ENCODE data around the gene TMEM87A.
"Not testable (repeated sequence)": the region's sequence is repeated elsewhere in the genome, so short reads cannot be mapped to it uniquely, and the experiment has no call there.

The TMEM87A gene

DNA sequence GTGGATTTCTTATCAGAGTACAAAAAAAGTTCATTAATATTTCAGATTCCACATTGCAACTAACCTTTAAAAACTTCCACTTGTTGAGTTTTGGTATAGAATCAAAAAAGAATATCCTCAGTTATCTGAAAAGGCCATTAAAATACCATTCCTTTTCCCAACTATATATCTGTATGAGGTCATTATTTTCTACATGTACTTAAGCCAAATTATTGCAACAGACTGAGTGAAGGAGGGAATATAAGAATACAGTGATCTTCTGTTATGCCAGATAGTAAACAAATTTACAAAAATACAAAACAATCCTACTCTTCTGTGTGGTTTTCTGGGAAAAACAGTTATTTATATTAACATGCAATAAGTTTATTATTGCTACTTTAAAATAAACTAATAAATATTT lies 5.9 kb downstream of the TMEM87A start:
- no peak for DNase-seq

- DNase-seq: no peak
These were observed 8.4 kb downstream of the TMEM87A start for GRCh38 chr15:42264795-42265194.

GRCh38 chr15:42253300-42253699 lies 19.9 kb downstream of the TMEM87A start:
- DNase-seq: no peak

- DNase-seq: no peak
These were observed 32.4 kb downstream of the TMEM87A start for GRCh38 chr15:42240823-42241222.

GRCh38 chr15:42239528-42240182 lies 33.6 kb downstream of the TMEM87A start:
- no peak for DNase-seq

DNA sequence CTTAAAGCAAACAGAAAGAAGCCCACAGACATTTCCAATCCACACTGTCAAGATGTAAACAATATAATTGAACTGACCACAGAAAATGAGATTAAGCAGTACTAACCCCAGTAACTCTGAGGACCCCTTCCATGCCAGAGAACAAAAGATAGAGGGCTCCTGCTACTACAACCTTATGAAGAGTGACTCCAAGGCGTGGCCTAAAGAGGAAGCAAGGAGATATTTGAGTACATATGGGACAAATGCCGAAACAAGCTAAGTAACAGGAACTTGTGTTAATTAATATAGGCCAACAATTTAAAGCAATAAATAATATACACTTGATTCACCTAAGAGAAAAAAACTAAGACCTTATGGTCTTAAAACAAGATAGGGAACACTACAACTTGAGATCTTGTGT lies 40.1 kb downstream of the TMEM87A start:
- no peak for DNase-seq

GRCh38 chr15:42232606-42233005 lies 40.6 kb downstream of the TMEM87A start:
- DNase-seq: no peak

DNA sequence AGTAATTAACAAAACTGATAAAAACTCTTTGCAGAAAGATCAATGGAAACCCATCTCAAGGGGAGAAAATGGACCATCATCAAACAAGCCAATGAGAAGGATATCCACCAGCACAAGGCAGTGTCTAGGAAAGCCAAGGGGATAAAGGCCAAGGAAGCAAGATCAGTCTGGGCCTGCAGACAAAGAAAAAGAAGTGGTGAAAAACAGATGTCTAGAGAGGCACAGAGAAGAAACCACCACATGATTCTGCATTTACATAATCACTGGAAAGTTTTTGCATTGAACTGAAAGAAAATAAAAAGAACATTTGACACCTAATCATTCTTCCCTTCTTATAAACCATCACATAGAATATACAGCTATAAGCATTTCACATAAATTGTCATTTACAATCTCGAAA lies 42.1 kb downstream of the TMEM87A start:
- DNase-seq: no peak

- not testable (repeated sequence) for DNase-seq
These were observed 44.3 kb downstream of the TMEM87A start for GRCh38 chr15:42228981-42229380.

DNA sequence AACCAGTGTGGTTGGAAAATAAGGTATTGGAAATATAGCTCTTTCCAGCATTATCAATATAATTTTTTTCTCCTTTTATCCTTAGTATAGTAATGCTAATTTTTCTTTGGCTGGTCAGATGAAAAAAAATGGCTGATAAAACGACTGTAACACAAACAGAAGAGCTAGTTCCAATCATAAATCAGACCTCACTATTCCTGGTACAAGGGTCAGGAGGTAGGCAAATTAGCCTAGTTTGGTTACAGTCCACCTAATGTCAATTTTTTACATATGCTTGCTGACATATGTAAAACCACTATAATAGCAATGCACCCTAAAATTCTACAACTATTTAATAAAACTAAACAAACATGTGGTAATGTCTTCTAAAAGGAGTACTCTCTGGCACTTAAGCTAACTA lies 45.2 kb downstream of the TMEM87A start:
- no peak for DNase-seq

- DNase-seq: no peak
These were observed 46.6 kb downstream of the TMEM87A start for GRCh38 chr15:42226648-42227047.

GRCh38 chr15:42220216-42220615 lies 53.0 kb downstream of the TMEM87A start:
- DNase-seq: no peak

DNA sequence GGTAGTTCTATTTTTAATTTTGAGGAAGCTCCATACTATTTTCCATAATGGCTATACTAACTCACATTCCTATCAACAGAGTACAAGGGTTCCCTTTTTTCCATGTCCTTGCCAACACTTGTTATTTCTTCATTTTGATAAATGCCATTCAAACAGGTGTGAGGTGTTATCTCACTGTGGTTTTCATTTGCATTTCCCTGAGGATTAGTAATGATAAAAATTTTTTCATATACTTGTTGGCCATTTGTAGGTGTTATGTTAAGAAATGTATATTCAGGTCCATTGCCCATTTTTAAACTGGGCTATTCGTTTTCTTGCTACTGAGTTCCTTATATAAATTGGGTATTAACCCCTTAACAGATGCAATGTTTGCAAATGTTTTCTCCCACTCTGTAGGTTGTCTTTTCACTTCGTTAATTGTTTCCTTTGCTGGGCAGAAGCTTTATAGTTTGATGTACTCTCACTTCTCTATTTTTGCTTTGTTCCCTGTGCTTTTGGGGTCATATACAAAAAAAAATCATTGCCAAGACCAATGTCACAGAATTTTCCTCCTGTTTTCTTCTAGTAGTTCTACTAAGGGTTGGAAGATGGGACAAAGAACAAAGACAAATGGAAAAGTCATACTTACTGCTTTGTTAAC lies 54.2 kb downstream of the TMEM87A start:
- DNase-seq: no peak

DNA sequence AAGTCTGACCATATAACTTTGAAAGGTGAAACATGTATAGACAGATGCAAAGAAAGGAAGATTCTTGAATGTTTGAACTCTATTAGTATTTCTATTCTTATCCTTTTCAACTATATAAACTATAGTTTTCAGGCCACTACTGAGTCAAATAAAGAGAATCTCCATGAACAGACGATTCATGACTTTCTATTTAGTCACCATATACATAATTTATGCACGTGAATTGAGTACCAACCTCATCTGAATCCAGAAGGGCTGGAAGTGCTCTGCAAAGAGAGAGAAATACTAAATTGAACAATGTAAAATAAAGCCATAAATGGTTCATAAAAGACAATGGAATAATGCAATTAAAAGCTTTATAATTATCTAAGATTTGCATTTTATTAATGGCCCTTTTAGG lies 55.7 kb downstream of the TMEM87A start:
- DNase-seq: no peak

GRCh38 chr15:42215913-42216829 lies 57.1 kb downstream of the TMEM87A start:
- DNase-seq: no peak

DNA sequence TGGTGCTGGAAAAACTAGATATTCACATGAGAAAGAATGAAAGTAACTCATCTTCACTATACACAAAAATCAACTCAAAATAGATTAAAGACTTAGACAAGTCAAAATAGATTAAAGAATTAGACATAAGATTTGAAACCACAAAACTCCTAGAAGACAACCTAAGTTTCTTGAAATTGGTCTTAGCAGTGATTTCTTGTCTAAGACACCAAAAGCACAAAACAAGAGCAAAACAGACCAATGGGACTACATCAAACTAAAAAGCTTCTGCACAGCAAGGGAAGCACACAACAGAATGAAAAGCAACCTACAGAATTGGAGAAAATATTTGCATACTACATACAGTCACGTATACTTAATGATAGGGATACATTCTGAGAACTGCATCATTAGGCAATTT lies 58.6 kb downstream of the TMEM87A start:
- no peak for DNase-seq

DNA sequence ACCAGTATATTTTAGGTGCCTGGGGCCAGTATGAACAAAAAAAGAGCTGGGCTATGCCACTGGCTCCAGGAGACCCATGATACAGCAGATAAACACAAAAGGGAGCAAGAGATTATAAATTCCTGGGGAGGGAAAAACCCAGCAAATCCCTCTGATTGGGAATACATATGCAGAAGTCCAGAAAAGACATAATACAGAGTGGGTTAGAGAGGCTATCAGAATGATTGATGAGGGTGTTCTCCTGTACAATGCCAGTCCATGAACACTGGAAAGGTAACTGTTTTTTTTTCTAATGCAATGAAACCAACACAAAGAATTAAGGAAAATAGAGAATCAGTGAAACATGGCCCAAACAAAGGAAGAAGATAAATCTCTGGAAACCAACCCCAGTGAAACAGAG lies 59.7 kb downstream of the TMEM87A start:
- DNase-seq: no peak

- no peak for DNase-seq
These were observed 62.5 kb downstream of the TMEM87A start for GRCh38 chr15:42210696-42211095.

GRCh38 chr15:42207674-42208579 lies 65.3 kb downstream of the TMEM87A start, which contains the start of gene VPS39:
TSS of gene VPS39 (minus strand) at chr15:42208304. CDS start at chr15:42208153, 151 bp downstream.
- peak; percentile 86 for DNase-seq

- no peak for DNase-seq
These were observed 66.8 kb downstream of the TMEM87A start for GRCh38 chr15:42206406-42206805.

- no peak for DNase-seq
These were observed 69.3 kb downstream of the TMEM87A start for GRCh38 chr15:42203891-42204290.

DNA sequence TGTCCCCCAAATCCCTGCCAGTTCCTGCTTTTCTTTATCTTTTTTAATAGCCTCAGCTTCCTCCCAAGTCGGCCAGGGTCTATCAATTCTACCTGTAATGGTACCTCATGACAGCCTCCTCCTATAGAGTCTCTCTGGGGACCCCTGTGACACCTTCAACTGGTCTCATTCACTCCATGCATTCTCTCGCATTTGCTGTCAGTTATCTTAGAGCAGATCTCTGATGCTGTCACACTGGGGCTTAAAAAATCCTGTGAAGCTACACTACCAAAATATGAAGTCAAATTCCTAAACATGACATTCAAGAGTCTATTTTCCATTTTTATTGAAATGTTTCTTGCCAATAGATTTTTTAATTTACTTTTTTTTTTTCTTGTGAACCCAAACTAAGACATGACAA lies 70.6 kb downstream of the TMEM87A start:
- DNase-seq: no peak

GRCh38 chr15:42201801-42202200 lies 71.4 kb downstream of the TMEM87A start:
- no peak for DNase-seq

Data from NCI-H345 (cell line).